H1 (cell line): ENCODE measurements around the gene RASD2. TPM values are rescaled to one million over a fixed set of nuclear protein-coding genes. Genes with fewer than 3 reads are reported as not detected.

Experiments
- ATF2 ChIP-seq: IDR thresholded peaks from 2 replicates; pipeline ENCODE4 v1.6.1; 2012; ENCODE audit warnings: low read length, inconsistent platforms
- polyA plus RNA-seq, 7 experiments: library from polyadenylated mRNA; depleted of rRNA in 3 of 7; stranded (reverse) in 5 of 7; unstranded in 2 of 7; fragments of >200 nt in 5 of 7; fragments of 200-250 nt in 2 of 7; gene quantifications; 1 replicate in 5 of 7; 2 replicates in 1 of 7; 4 replicates in 1 of 7; pipeline versions ENCODE4 v1.2.1 to v1.2.3, GENCODE V29; 2011 to 2013; ENCODE audit warnings: missing spikeins in 2 of 7, mixed read lengths in 2 of 7
- total RNA-seq: library from RNA; stranded (reverse); fragmentation: NEBNext Ultra II Directional; extraction: Animal tissue kit (Norgen Biotek cat#: 25700); gene quantifications from 2 replicates; pipeline ENCODE4 v1.2.1, GENCODE V29; 2021
- TF ChIP-seq, protein P1 (sequence below): fragments of 300-600 bp; sonication (generic); IDR thresholded peaks from 2 replicates; pipeline ENCODE4 v1.7.1; 2012; ENCODE audit warnings: low read length, moderate library complexity, mild to moderate bottlenecking, inconsistent platforms; ENCODE audit not compliant: insufficient replicate concordance

Gene RASD2
- total and polyA plus RNA-seq, 2 of the 8 experiments (the other 6 are each of a cell fraction or from before 2014, with no cell fraction given) = 1.9 to 5.1 TPM

GRCh38 chr22:35519306-35520000, 21.2 kb upstream of the RASD2 start (continued):
- no peak for TF ChIP-seq ATF2
- TF ChIP-seq, protein P1, sequence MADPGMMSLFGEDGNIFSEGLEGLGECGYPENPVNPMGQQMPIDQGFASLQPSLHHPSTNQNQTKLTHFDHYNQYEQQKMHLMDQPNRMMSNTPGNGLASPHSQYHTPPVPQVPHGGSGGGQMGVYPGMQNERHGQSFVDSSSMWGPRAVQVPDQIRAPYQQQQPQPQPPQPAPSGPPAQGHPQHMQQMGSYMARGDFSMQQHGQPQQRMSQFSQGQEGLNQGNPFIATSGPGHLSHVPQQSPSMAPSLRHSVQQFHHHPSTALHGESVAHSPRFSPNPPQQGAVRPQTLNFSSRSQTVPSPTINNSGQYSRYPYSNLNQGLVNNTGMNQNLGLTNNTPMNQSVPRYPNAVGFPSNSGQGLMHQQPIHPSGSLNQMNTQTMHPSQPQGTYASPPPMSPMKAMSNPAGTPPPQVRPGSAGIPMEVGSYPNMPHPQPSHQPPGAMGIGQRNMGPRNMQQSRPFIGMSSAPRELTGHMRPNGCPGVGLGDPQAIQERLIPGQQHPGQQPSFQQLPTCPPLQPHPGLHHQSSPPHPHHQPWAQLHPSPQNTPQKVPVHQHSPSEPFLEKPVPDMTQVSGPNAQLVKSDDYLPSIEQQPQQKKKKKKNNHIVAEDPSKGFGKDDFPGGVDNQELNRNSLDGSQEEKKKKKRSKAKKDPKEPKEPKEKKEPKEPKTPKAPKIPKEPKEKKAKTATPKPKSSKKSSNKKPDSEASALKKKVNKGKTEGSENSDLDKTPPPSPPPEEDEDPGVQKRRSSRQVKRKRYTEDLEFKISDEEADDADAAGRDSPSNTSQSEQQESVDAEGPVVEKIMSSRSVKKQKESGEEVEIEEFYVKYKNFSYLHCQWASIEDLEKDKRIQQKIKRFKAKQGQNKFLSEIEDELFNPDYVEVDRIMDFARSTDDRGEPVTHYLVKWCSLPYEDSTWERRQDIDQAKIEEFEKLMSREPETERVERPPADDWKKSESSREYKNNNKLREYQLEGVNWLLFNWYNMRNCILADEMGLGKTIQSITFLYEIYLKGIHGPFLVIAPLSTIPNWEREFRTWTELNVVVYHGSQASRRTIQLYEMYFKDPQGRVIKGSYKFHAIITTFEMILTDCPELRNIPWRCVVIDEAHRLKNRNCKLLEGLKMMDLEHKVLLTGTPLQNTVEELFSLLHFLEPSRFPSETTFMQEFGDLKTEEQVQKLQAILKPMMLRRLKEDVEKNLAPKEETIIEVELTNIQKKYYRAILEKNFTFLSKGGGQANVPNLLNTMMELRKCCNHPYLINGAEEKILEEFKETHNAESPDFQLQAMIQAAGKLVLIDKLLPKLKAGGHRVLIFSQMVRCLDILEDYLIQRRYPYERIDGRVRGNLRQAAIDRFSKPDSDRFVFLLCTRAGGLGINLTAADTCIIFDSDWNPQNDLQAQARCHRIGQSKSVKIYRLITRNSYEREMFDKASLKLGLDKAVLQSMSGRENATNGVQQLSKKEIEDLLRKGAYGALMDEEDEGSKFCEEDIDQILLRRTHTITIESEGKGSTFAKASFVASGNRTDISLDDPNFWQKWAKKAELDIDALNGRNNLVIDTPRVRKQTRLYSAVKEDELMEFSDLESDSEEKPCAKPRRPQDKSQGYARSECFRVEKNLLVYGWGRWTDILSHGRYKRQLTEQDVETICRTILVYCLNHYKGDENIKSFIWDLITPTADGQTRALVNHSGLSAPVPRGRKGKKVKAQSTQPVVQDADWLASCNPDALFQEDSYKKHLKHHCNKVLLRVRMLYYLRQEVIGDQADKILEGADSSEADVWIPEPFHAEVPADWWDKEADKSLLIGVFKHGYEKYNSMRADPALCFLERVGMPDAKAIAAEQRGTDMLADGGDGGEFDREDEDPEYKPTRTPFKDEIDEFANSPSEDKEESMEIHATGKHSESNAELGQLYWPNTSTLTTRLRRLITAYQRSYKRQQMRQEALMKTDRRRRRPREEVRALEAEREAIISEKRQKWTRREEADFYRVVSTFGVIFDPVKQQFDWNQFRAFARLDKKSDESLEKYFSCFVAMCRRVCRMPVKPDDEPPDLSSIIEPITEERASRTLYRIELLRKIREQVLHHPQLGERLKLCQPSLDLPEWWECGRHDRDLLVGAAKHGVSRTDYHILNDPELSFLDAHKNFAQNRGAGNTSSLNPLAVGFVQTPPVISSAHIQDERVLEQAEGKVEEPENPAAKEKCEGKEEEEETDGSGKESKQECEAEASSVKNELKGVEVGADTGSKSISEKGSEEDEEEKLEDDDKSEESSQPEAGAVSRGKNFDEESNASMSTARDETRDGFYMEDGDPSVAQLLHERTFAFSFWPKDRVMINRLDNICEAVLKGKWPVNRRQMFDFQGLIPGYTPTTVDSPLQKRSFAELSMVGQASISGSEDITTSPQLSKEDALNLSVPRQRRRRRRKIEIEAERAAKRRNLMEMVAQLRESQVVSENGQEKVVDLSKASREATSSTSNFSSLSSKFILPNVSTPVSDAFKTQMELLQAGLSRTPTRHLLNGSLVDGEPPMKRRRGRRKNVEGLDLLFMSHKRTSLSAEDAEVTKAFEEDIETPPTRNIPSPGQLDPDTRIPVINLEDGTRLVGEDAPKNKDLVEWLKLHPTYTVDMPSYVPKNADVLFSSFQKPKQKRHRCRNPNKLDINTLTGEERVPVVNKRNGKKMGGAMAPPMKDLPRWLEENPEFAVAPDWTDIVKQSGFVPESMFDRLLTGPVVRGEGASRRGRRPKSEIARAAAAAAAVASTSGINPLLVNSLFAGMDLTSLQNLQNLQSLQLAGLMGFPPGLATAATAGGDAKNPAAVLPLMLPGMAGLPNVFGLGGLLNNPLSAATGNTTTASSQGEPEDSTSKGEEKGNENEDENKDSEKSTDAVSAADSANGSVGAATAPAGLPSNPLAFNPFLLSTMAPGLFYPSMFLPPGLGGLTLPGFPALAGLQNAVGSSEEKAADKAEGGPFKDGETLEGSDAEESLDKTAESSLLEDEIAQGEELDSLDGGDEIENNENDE = no peak
